Lower lobe of right lung (tissue), 2 donors: ENCODE data around the gene IMPG2. TPM values are rescaled to one million over a fixed set of nuclear protein-coding genes. Genes with fewer than 3 reads are reported as not detected.

Source experiments
- ATAC-seq, 2 donors: fragments of 200-7000 bp; cut with Tn5 transposase; one replicate each; pipeline ENCODE4 v1.9.1; 2020 to 2022; ENCODE audit warnings: mild to moderate bottlenecking in 2 of 2, moderate library complexity in 2 of 2
- DNase-seq: peaks from one replicate; pipeline ENCODE4 v3.0.0-alpha.2; 2020
- H3K27ac ChIP-seq: fragments of 200-600 bp; one replicate; pipeline ENCODE4 v1.8.0; 2022
- H3K27me3 ChIP-seq: fragments of 200-600 bp; one replicate; pipeline ENCODE4 v1.8.0; 2022; ENCODE audit warnings: low read depth
- H3K36me3 ChIP-seq: fragments of 200-600 bp; one replicate; pipeline ENCODE4 v1.8.0; 2022; ENCODE audit warnings: mild to moderate bottlenecking
- H3K4me1 ChIP-seq: fragments of 200-600 bp; one replicate; pipeline ENCODE4 v1.8.0; 2022
- H3K4me3 ChIP-seq: fragments of 200-600 bp; one replicate; pipeline ENCODE4 v1.8.0; 2022; ENCODE audit warnings: mild to moderate bottlenecking
- H3K9me3 ChIP-seq: fragments of 200-600 bp; one replicate; pipeline ENCODE4 v1.8.0; 2022
- intact Hi-C: fragments of 100-400 bp; cut with DNase I; formaldehyde crosslinking; loops from one replicate; pipeline ENCODE4 v1.11.0; 2022
- total RNA-seq: library from RNA; stranded (reverse); fragmentation: NEBNext Ultra II Directional; extraction: Animal tissue kit (Norgen Biotek cat#: 25700); gene quantifications from one replicate; pipeline ENCODE4 v1.2.1, GENCODE V29; 2021
- TF ChIP-seq, protein P1 (sequence below): fragments of 200-600 bp; IDR thresholded peaks from one replicate; pipeline ENCODE4 v1.8.0; 2022; ENCODE audit warnings: antibody characterized with exemption, mild to moderate bottlenecking
- donor health status: DM: no; HTN: yes; CAD: no; lungs with severe emphysema.

The IMPG2 gene
- total RNA-seq, 1 donor from 2014 or later, result 0.21 TPM

GRCh38 chr3:101228441-101228840 is 91.9 kb downstream of the IMPG2 start:
- ATAC-seq, result no peak
- Histone ChIP-seq H3K9me3 (no peaks in the 10 kb centered on the region), H3K4me1 (no peaks in the 10 kb centered on the region), H3K4me3 (no peak overlapping the region), H3K36me3 (no peaks in the 10 kb centered on the region), H3K27ac (no peak overlapping the region), H3K27me3 (no peaks in the 10 kb centered on the region)
- no peak for DNase-seq
- TF ChIP-seq, protein P1, sequence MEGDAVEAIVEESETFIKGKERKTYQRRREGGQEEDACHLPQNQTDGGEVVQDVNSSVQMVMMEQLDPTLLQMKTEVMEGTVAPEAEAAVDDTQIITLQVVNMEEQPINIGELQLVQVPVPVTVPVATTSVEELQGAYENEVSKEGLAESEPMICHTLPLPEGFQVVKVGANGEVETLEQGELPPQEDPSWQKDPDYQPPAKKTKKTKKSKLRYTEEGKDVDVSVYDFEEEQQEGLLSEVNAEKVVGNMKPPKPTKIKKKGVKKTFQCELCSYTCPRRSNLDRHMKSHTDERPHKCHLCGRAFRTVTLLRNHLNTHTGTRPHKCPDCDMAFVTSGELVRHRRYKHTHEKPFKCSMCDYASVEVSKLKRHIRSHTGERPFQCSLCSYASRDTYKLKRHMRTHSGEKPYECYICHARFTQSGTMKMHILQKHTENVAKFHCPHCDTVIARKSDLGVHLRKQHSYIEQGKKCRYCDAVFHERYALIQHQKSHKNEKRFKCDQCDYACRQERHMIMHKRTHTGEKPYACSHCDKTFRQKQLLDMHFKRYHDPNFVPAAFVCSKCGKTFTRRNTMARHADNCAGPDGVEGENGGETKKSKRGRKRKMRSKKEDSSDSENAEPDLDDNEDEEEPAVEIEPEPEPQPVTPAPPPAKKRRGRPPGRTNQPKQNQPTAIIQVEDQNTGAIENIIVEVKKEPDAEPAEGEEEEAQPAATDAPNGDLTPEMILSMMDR, result no peak
- intact Hi-C loops, result no loop called here

DNA sequence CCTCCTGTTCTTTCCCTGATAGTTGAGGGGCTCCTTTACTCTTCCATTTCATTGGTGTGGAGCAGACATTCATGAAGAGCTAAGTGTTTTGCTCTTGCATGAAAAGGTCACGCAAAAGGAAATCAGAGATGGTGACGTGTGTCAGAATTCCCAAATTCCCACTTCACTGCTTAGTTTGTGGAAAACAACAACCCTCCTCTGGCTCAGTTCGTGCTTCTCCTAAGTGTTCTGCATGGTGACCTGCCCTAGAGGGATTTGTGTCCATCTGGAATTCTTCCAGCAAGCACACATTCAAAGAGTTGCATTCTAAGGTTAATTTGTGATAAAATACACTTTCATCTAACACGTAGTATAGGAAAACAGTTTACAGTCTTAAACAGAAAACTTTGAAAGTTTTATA is 95.6 kb downstream of the IMPG2 start:
- no peak overlapping the region for H3K27ac ChIP-seq

GRCh38 chr3:101223016-101223415 is 97.4 kb downstream of the IMPG2 start:
- no peak overlapping the region for H3K4me3 ChIP-seq
- ATAC-seq (no peak), DNase-seq (no peak)
- H3K27ac ChIP-seq, result no peak overlapping the region
- no peaks in the 10 kb centered on the region for H3K36me3 ChIP-seq
- no peaks in the 10 kb centered on the region for H3K4me1 ChIP-seq
- TF ChIP-seq, protein P1, result no peak
- intact Hi-C loops, result no loop called here
- H3K27me3 ChIP-seq, result no peaks in the 10 kb centered on the region
- H3K9me3 ChIP-seq, result no peaks in the 10 kb centered on the region

More for the DNA sequence above, 95.6 kb downstream of the IMPG2 start:
- TF ChIP-seq, protein P1, result no peak
- ATAC-seq (no peak), DNase-seq (no peak)
- Histone ChIP-seq H3K36me3 (no peaks in the 10 kb centered on the region), H3K9me3 (no peaks in the 10 kb centered on the region), H3K4me1 (no peaks in the 10 kb centered on the region), H3K4me3 (no peak overlapping the region), H3K27me3 (no peaks in the 10 kb centered on the region)
- intact Hi-C loops, result no loop called here

GRCh38 chr3:101219842-101220560 is 100.4 kb downstream of the IMPG2 start:
- Histone ChIP-seq H3K4me3 (no peak overlapping the region), H3K36me3 (no peaks in the 10 kb centered on the region), H3K4me1 (no peaks in the 10 kb centered on the region), H3K27ac (no peak overlapping the region), H3K27me3 (no peaks in the 10 kb centered on the region), H3K9me3 (no peaks in the 10 kb centered on the region)
- intact Hi-C loops, result no loop called here
- TF ChIP-seq, protein P1, result no peak
- ATAC-seq, result no peak
- DNase-seq, result no peak

GRCh38 chr3:101217472-101218245 is 102.7 kb downstream of the IMPG2 start:
- Histone ChIP-seq H3K4me3 (no peak overlapping the region), H3K4me1 (no peaks in the 10 kb centered on the region), H3K27ac (peak overlapping the region; percentile 43), H3K36me3 (no peaks in the 10 kb centered on the region), H3K27me3 (no peaks in the 10 kb centered on the region), H3K9me3 (no peaks in the 10 kb centered on the region)
- no peak for DNase-seq
- TF ChIP-seq, protein P1, result no peak
- ATAC-seq, result peak in 1 of 2 donors; percentile 6
- intact Hi-C loops, result no loop called here
